Measurements from ENCODE around the gene IL17RC. TPM values are rescaled to one million over a fixed set of nuclear protein-coding genes. Genes with fewer than 3 reads are reported as not detected.

The IL17RC gene
- total RNA-seq, 1 experiment from 2014 or later = 17.6 TPM

DNA sequence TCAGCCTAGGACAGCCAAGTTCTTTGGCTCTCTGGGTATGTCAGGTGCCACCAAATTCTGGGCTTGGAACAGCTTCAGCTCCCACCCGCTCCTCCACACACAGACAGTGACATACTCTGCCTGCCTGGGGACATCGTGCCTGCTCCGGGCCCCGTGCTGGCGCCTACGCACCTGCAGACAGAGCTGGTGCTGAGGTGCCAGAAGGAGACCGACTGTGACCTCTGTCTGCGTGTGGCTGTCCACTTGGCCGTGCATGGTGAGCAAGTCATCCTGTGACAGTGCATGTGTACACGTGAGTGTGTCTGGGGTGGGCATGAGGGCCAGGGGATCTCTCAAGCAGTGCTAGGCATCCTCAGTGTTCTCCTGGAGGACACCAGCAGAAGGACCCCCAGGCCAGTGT, 922 bp downstream of the IL17RC start:
- POLR2A ChIA-PET = no interaction called here

DNA sequence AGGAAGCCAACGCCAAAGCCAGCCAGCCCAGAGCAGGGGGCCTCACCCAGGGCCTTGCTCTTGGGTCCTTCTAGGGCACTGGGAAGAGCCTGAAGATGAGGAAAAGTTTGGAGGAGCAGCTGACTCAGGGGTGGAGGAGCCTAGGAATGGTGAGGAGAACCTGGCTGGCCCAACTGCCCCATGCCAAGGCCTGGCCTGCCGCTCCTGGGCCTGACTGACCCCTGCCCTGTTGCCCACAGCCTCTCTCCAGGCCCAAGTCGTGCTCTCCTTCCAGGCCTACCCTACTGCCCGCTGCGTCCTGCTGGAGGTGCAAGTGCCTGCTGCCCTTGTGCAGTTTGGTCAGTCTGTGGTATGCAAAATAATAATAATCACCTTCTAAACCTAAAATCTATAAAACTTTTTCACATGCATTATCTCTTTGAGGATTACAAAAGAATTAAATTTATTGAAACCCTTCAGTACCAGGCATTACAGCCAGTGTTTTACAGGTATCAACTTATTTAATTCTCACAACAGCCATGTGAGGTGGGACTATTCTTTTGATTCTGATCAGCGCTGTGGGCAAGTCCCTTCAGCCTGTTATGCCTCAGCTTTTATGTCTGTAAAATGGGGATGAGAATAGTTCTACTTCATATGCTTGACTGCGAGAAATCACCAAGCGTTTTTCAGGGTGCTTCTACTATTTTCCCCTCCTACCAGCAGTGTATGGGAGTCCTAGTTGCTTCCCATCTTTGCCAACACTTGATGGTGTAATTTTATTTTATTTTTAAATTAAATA, 1.6 kb downstream of the IL17RC start:
- RAD21 ChIA-PET (ENCODE audit: low non-redundant PET in 1 of 2, low total read pairs in 2 of 2, uncharacterized antibody in 2 of 2, unreplicated experiment in 2 of 2) = no interaction called here
- POLR2A ChIA-PET = no interaction called here
- no peak overlapping the region for H3K9ac ChIP-seq (ENCODE audit: low read length)
- no peaks in the 10 kb centered on the region for H3K36me3 ChIP-seq (ENCODE audit: control insufficient read depth in 1 of 2, insufficient read depth in 2 of 2, low read length in 2 of 2)
- no peak overlapping the region for H2AFZ ChIP-seq (ENCODE audit: low read depth, low read length, poor library complexity, severe bottlenecking)
- no peaks in the 10 kb centered on the region for H3K79me2 ChIP-seq (ENCODE audit: insufficient read depth, low read length)
- no peaks in the 10 kb centered on the region for H3K9me2 ChIP-seq (ENCODE audit: insufficient read depth)
- no peak overlapping the region for H3K4me2 ChIP-seq (ENCODE audit: low read length)
- BruUV-seq (replicated peaks) = no TSS peak
- intact Hi-C loops (cut with micrococcal nuclease) = no loop called here
- no peaks in the 10 kb centered on the region for H3K9me3 ChIP-seq (ENCODE audit: control insufficient read depth in 1 of 2, insufficient read depth in 1 of 2, low read depth in 1 of 2, low read length in 2 of 2)
- no peaks in the 10 kb centered on the region for H3K27me3 ChIP-seq (ENCODE audit: insufficient read depth, low read length)
- H3K4me3 ChIP-seq (replicated peaks in 1 of 2; ENCODE audit: low read depth in 1 of 2, low read length in 2 of 2) = no peak overlapping the region
- H4K20me1 ChIP-seq (ENCODE audit: insufficient read depth) = no peaks in the 10 kb centered on the region
- no peak overlapping the region for H3K27ac ChIP-seq (ENCODE audit: low read depth, low read length)
- H3K4me1 ChIP-seq (ENCODE audit: control insufficient read depth in 1 of 2, insufficient read depth in 2 of 2, low read length in 2 of 2) = peaks cover 6 to 18% of the 10 kb centered on the region in 2 experiments; a peak in 3 of 4 replicates
- no peak for ATAC-seq
- DNase-seq (ENCODE audit: low read depth, low spot score) = no peak
- CTCF ChIA-PET = no interaction called here
- TF ChIP-seq TCF7L2 (IDR thresholded peaks at IDR 0.05; ENCODE audit: borderline replicate concordance, extremely low read depth, insufficient read depth, insufficient read length) = no peak
- TF ChIP-seq CEBPB (IDR thresholded peaks at IDR 0.05; ENCODE audit: low read depth) = no peak
- no peak for TF ChIP-seq ZFX (IDR thresholded peaks at IDR 0.05)
- TF ChIP-seq YY1 (IDR thresholded peaks at IDR 0.05; ENCODE audit: extremely low read depth, insufficient replicate concordance, low read depth, low read length) = no peak
- no peak for TF ChIP-seq POLR2AphosphoS5 (IDR thresholded peaks at IDR 0.05; ENCODE audit: low read depth, low read length)
- no peak for TF ChIP-seq CBX3 (IDR thresholded peaks at IDR 0.05; ENCODE audit: low read depth)
- no peak for TF ChIP-seq ELF1 (IDR thresholded peaks at IDR 0.05; ENCODE audit: borderline replicate concordance, low read depth)
- TF ChIP-seq ZNF274 (IDR thresholded peaks at IDR 0.05; ENCODE audit: low read depth, low read length) = no peak
- TF ChIP-seq, protein P1, sequence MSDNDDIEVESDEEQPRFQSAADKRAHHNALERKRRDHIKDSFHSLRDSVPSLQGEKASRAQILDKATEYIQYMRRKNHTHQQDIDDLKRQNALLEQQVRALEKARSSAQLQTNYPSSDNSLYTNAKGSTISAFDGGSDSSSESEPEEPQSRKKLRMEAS (IDR thresholded peaks at IDR 0.05) = no peak
- TF ChIP-seq SRF (IDR thresholded peaks at IDR 0.05; ENCODE audit: low read depth) = no peak
- TF ChIP-seq JUND (IDR thresholded peaks at IDR 0.05) = no peak
- TF ChIP-seq, protein P2, sequence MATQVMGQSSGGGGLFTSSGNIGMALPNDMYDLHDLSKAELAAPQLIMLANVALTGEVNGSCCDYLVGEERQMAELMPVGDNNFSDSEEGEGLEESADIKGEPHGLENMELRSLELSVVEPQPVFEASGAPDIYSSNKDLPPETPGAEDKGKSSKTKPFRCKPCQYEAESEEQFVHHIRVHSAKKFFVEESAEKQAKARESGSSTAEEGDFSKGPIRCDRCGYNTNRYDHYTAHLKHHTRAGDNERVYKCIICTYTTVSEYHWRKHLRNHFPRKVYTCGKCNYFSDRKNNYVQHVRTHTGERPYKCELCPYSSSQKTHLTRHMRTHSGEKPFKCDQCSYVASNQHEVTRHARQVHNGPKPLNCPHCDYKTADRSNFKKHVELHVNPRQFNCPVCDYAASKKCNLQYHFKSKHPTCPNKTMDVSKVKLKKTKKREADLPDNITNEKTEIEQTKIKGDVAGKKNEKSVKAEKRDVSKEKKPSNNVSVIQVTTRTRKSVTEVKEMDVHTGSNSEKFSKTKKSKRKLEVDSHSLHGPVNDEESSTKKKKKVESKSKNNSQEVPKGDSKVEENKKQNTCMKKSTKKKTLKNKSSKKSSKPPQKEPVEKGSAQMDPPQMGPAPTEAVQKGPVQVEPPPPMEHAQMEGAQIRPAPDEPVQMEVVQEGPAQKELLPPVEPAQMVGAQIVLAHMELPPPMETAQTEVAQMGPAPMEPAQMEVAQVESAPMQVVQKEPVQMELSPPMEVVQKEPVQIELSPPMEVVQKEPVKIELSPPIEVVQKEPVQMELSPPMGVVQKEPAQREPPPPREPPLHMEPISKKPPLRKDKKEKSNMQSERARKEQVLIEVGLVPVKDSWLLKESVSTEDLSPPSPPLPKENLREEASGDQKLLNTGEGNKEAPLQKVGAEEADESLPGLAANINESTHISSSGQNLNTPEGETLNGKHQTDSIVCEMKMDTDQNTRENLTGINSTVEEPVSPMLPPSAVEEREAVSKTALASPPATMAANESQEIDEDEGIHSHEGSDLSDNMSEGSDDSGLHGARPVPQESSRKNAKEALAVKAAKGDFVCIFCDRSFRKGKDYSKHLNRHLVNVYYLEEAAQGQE (IDR thresholded peaks at IDR 0.05; ENCODE audit: low read depth) = no peak

More for the DNA sequence above, 922 bp downstream of the IL17RC start:
- peak overlapping the region; percentile 92 for H3K4me2 ChIP-seq (ENCODE audit: low read length)
- ChIA-PET CTCF (no interaction called here), RAD21 (ENCODE audit: low non-redundant PET in 1 of 2, low total read pairs in 2 of 2, uncharacterized antibody in 2 of 2, unreplicated experiment in 2 of 2) (no interaction called here)
- intact Hi-C loops (cut with micrococcal nuclease) = no loop called here
- H3K9ac ChIP-seq (ENCODE audit: low read length) = peak overlapping the region; percentile 63; the same call in 1 of the 2 replicates
- no peaks in the 10 kb centered on the region for H4K20me1 ChIP-seq (ENCODE audit: insufficient read depth)
- DNase-seq (ENCODE audit: low read depth, low spot score) (no peak), ATAC-seq (no peak)
- BruUV-seq (replicated peaks) = no TSS peak
- H3K36me3 ChIP-seq (ENCODE audit: control insufficient read depth in 1 of 2, insufficient read depth in 2 of 2, low read length in 2 of 2) = no peaks in the 10 kb centered on the region
- TF ChIP-seq, protein P3, sequence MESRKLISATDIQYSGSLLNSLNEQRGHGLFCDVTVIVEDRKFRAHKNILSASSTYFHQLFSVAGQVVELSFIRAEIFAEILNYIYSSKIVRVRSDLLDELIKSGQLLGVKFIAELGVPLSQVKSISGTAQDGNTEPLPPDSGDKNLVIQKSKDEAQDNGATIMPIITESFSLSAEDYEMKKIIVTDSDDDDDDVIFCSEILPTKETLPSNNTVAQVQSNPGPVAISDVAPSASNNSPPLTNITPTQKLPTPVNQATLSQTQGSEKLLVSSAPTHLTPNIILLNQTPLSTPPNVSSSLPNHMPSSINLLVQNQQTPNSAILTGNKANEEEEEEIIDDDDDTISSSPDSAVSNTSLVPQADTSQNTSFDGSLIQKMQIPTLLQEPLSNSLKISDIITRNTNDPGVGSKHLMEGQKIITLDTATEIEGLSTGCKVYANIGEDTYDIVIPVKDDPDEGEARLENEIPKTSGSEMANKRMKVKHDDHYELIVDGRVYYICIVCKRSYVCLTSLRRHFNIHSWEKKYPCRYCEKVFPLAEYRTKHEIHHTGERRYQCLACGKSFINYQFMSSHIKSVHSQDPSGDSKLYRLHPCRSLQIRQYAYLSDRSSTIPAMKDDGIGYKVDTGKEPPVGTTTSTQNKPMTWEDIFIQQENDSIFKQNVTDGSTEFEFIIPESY (IDR thresholded peaks at IDR 0.05; ENCODE audit: extremely low read depth, insufficient replicate concordance, low read length) = no peak
- no peak for TF ChIP-seq SRF (IDR thresholded peaks at IDR 0.05; ENCODE audit: low read depth)
- no peaks in the 10 kb centered on the region for H3K27me3 ChIP-seq (ENCODE audit: insufficient read depth, low read length)
- no peak overlapping the region for H2AFZ ChIP-seq (ENCODE audit: low read depth, low read length, poor library complexity, severe bottlenecking)
- no peaks in the 10 kb centered on the region for H3K79me2 ChIP-seq (ENCODE audit: insufficient read depth, low read length)
- H3K4me1 ChIP-seq (ENCODE audit: control insufficient read depth in 1 of 2, insufficient read depth in 2 of 2, low read length in 2 of 2) = peaks cover 6 to 18% of the 10 kb centered on the region in 2 experiments; a peak in 3 of 4 replicates
- H3K9me3 ChIP-seq (ENCODE audit: control insufficient read depth in 1 of 2, insufficient read depth in 1 of 2, low read depth in 1 of 2, low read length in 2 of 2) = no peaks in the 10 kb centered on the region
- H3K9me2 ChIP-seq (ENCODE audit: insufficient read depth) = no peaks in the 10 kb centered on the region
- H3K27ac ChIP-seq (ENCODE audit: low read depth, low read length) = no peak overlapping the region; the same call in 1 of the 2 replicates
- H3K4me3 ChIP-seq (replicated peaks in 1 of 2; ENCODE audit: low read depth in 1 of 2, low read length in 2 of 2) = peak overlapping the region in 1 of 2 experiments; percentile 63; a peak in 2 of 4 replicates
